HG03520 (cell line): ENCODE measurements around the gene CEP63.
"Not testable (repeated sequence)": the region's sequence is repeated elsewhere in the genome, so short reads cannot be mapped to it uniquely, and the experiment has no call there.

Experiments used
- ATAC-seq: cut with Tn5 transposase; IDR thresholded peaks from one replicate; pipeline ENCODE4 v1.9.1; 2021; ENCODE audit warnings: mild to moderate bottlenecking, moderate library complexity; ENCODE audit not compliant: unreplicated experiment

The CEP63 gene

GRCh38 chr3:134505485-134505884 is 19.6 kb downstream of the CEP63 start:
- ATAC-seq = no peak

GRCh38 chr3:134511500-134511899 is 25.6 kb downstream of the CEP63 start:
- no peak for ATAC-seq

- ATAC-seq = no peak
These were observed 31.0 kb downstream of the CEP63 start for GRCh38 chr3:134516905-134517304.

- no peak for ATAC-seq
These were observed 31.9 kb downstream of the CEP63 start for GRCh38 chr3:134517791-134518190.

GRCh38 chr3:134522541-134522940 is 36.7 kb downstream of the CEP63 start:
- no peak for ATAC-seq

GRCh38 chr3:134525293-134525692 is 39.4 kb downstream of the CEP63 start:
- ATAC-seq = no peak

GRCh38 chr3:134526319-134526718 is 40.5 kb downstream of the CEP63 start:
- no peak for ATAC-seq

- no peak for ATAC-seq
These were observed 41.2 kb downstream of the CEP63 start for GRCh38 chr3:134527037-134527436.

- no peak for ATAC-seq
These were observed 41.8 kb downstream of the CEP63 start for GRCh38 chr3:134527538-134528186.

- no peak for ATAC-seq
These were observed 47.6 kb downstream of the CEP63 start for GRCh38 chr3:134533493-134533892.

- ATAC-seq = no peak
These were observed 49.5 kb downstream of the CEP63 start for GRCh38 chr3:134535186-134535970.

GRCh38 chr3:134536781-134537180 is 50.9 kb downstream of the CEP63 start:
- ATAC-seq = no peak

- no peak for ATAC-seq
These were observed 56.6 kb downstream of the CEP63 start for GRCh38 chr3:134542287-134542958.

- no peak for ATAC-seq
These were observed 57.3 kb downstream of the CEP63 start for GRCh38 chr3:134543113-134543512.

- no peak for ATAC-seq
These were observed 58.5 kb downstream of the CEP63 start for GRCh38 chr3:134544316-134544715.

- not testable (repeated sequence) for ATAC-seq
These were observed 58.9 kb downstream of the CEP63 start for GRCh38 chr3:134544783-134545182.

- ATAC-seq = no peak
These were observed 60.0 kb downstream of the CEP63 start for GRCh38 chr3:134545818-134546217.

GRCh38 chr3:134552784-134553183 is 66.9 kb downstream of the CEP63 start:
- no peak for ATAC-seq

- no peak for ATAC-seq
These were observed 73.7 kb downstream of the CEP63 start for GRCh38 chr3:134559591-134559990.

GRCh38 chr3:134562055-134562454 is 76.2 kb downstream of the CEP63 start:
- no peak for ATAC-seq

GRCh38 chr3:134563601-134564000 is 77.7 kb downstream of the CEP63 start:
- ATAC-seq = no peak

GRCh38 chr3:134564991-134565390 is 79.1 kb downstream of the CEP63 start:
- no peak for ATAC-seq
